ENCODE results near the gene FARSB.

GRCh38 chr2:222572751-222573174, 83.1 kb downstream of the FARSB start:
- TF ChIP-seq POLR2AphosphoS5 (IDR thresholded peaks at IDR 0.05; ENCODE audit: low read depth, low read length) (no peak), CTCF (IDR thresholded peaks at IDR 0.05 in 2 of 3, conservative IDR thresholded peaks at IDR 0.05 in 1 of 3; ENCODE audit: borderline replicate concordance in 1 of 3, insufficient read depth in 1 of 3, low read depth in 2 of 3, low read length in 2 of 3) (no peak), RAD21 (IDR thresholded peaks at IDR 0.05; ENCODE audit: low read depth) (no peak), ATF3 (IDR thresholded peaks at IDR 0.05) (no peak), POLR2A (IDR thresholded peaks at IDR 0.05; ENCODE audit: borderline replicate concordance, extremely low read depth, insufficient read depth, insufficient read length) (no peak), REST (IDR thresholded peaks at IDR 0.05; ENCODE audit: low read depth) (no peak), JUND (IDR thresholded peaks at IDR 0.05) (no peak), ELF1 (IDR thresholded peaks at IDR 0.05; ENCODE audit: borderline replicate concordance, low read depth) (no peak), EZH2phosphoT487 (IDR thresholded peaks at IDR 0.05; ENCODE audit: borderline replicate concordance) (no peak), CEBPB (IDR thresholded peaks at IDR 0.05; ENCODE audit: low read depth) (no peak), CBX3 (IDR thresholded peaks at IDR 0.05; ENCODE audit: low read depth) (no peak), FOSL1 (IDR thresholded peaks at IDR 0.05; ENCODE audit: low read depth) (no peak), SP1 (IDR thresholded peaks at IDR 0.05; ENCODE audit: low read depth) (no peak), EGR1 (IDR thresholded peaks at IDR 0.05; ENCODE audit: low read depth) (no peak)
